Breast epithelium (tissue), 4 donors: Measurements from ENCODE around the gene ACOX3. TPM values are rescaled to one million over a fixed set of nuclear protein-coding genes. Genes with fewer than 3 reads are reported as not detected.
A peak's percentile ranks its signal among the peaks of the same experiment; 100 is the strongest.

Experiments used
- DNase-seq, 2 donors: peaks; one replicate each; pipeline ENCODE4 v3.0.0-alpha.2; 2019; ENCODE audit warnings: low spot score in 2 of 2
- H3K27ac ChIP-seq, 2 donors: fragments of 200-600 bp; sonication (generic) in 1 of 2; one replicate each; pipeline ENCODE4 v1.5.1; 2016 to 2019; ENCODE audit warnings: mild to moderate bottlenecking in 1 of 2
- H3K27me3 ChIP-seq, 2 donors: fragments of 200-600 bp; sonication (generic) in 1 of 2; one replicate each; pipeline versions ENCODE4 v1.5.1 to v1.6.0; 2017 to 2019; ENCODE audit warnings: control low read depth in 1 of 2, mild to moderate bottlenecking in 1 of 2
- H3K36me3 ChIP-seq: fragments of 200-600 bp; one replicate; pipeline ENCODE4 v1.5.1; 2019
- H3K4me1 ChIP-seq, 2 donors: fragments of 200-600 bp; sonication (generic); one replicate each; pipeline ENCODE4 v1.5.1; 2016 to 2019; ENCODE audit warnings: control low read depth in 1 of 2
- H3K4me3 ChIP-seq, 3 donors: fragments of 200-600 bp; sonication (generic); 1 replicate in 2 of 3; 2 replicates in 1 of 3; pipeline ENCODE4 v1.5.1; 2016 to 2019; ENCODE audit warnings: mild to moderate bottlenecking in 3 of 3, moderate library complexity in 2 of 3
- H3K9me3 ChIP-seq, 2 donors: fragments of 200-600 bp; sonication (generic) in 1 of 2; one replicate each; pipeline ENCODE4 v1.5.1; 2016 to 2019; ENCODE audit warnings: control low read depth in 1 of 2
- POLR2A ChIP-seq: fragments of 450-650 bp; IDR thresholded peaks from one replicate; pipeline ENCODE4 v1.6.1; 2016; ENCODE audit warnings: antibody characterized with exemption, mild to moderate bottlenecking, moderate library complexity
- POLR2AphosphoS5 ChIP-seq, 3 donors: sonication (generic); formaldehyde crosslinking; IDR thresholded peaks; one replicate each; pipeline ENCODE4 v1.6.1; 2017; ENCODE audit warnings: antibody characterized with exemption in 3 of 3
- intact Hi-C: fragments of 100-400 bp; cut with DNase I; formaldehyde crosslinking; loops from one replicate; pipeline ENCODE4 v1.15.1; 2023; ENCODE audit warnings: low total_unique reads
- total RNA-seq, 3 donors: library from RNA; depleted of rRNA; stranded (reverse); fragments of >200 nt; gene quantifications; one replicate each; pipeline ENCODE4 v1.1.0, GENCODE V29; 2016
- TF ChIP-seq, protein P1 (sequence below), 3 donors: fragments of 450-650 bp; IDR thresholded peaks; one replicate each; pipeline ENCODE4 v1.5.1; 2016 to 2017; ENCODE audit warnings: antibody characterized with exemption in 3 of 3, mild to moderate bottlenecking in 3 of 3, moderate library complexity in 3 of 3

Gene ACOX3
- total RNA-seq, 3 donors from 2014 or later = 24.0 to 69.4 (median 47.9) TPM

DNA sequence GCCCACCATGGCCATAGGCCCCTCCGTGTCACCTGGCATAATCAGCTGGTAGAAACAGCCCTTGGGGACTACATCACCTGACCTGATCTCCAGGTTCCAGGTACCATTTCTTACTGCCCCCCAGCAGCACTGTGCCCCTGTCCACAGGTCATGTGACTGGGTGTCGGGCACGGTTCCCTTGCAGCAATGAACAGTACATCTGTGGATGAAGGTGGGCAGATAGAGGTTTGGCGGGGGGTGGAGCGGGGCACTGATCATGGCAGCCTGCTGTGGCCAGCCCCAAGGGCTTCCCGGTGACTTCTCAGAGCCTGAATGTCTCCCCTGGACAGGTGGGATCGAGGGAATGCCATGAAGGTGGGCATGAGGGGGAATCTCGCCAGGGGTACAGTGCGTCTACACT is 37.8 kb upstream of the ACOX3 start:
- no peaks in the 10 kb centered on the region for H3K36me3 ChIP-seq
- intact Hi-C loops = no loop called here
- TF ChIP-seq POLR2AphosphoS5 (IDR thresholded peaks at IDR 0.05) = no peak
- TF ChIP-seq, protein P1, sequence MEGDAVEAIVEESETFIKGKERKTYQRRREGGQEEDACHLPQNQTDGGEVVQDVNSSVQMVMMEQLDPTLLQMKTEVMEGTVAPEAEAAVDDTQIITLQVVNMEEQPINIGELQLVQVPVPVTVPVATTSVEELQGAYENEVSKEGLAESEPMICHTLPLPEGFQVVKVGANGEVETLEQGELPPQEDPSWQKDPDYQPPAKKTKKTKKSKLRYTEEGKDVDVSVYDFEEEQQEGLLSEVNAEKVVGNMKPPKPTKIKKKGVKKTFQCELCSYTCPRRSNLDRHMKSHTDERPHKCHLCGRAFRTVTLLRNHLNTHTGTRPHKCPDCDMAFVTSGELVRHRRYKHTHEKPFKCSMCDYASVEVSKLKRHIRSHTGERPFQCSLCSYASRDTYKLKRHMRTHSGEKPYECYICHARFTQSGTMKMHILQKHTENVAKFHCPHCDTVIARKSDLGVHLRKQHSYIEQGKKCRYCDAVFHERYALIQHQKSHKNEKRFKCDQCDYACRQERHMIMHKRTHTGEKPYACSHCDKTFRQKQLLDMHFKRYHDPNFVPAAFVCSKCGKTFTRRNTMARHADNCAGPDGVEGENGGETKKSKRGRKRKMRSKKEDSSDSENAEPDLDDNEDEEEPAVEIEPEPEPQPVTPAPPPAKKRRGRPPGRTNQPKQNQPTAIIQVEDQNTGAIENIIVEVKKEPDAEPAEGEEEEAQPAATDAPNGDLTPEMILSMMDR (IDR thresholded peaks at IDR 0.05) = no peak
- no peak for TF ChIP-seq POLR2A

DNA sequence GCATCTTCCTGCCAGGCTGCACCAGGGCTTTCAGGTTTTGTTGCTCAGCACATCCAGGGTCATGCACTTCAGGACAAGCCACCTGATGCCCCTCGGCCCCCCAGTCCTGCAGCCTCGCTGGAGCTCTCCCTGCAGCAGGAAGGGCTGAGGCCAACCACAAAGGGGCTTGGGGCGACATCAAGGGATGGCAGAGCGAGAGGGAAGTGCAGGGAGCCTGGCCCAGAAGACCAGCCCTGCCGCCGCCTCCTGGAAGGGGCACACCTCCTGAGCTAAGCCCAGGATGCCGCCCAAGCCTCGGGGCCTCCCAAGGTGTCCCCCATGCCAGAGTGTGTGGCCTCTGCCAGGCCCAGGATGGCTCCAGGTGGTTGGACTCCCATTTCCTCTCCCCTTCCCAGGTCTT is 37.2 kb upstream of the ACOX3 start:
- H3K4me1 ChIP-seq = no peaks in the 10 kb centered on the region
- TF ChIP-seq POLR2AphosphoS5 (IDR thresholded peaks at IDR 0.05) = no peak
- TF ChIP-seq POLR2A = no peak
- TF ChIP-seq, protein P1 (IDR thresholded peaks at IDR 0.05) = no peak
- no peaks in the 10 kb centered on the region for H3K36me3 ChIP-seq
- DNase-seq = no peak
- H3K27ac ChIP-seq = no peak overlapping the region
- no peaks in the 10 kb centered on the region for H3K9me3 ChIP-seq
- H3K4me3 ChIP-seq = no peak overlapping the region
- intact Hi-C loops = no loop called here
- no peaks in the 10 kb centered on the region for H3K27me3 ChIP-seq

More for the DNA sequence above, 37.8 kb upstream of the ACOX3 start:
- H3K27ac ChIP-seq = peak overlapping the region in 1 of 2 donors; percentile 75
- H3K9me3 ChIP-seq = no peaks in the 10 kb centered on the region
- no peak for DNase-seq
- H3K4me3 ChIP-seq = no peak overlapping the region
- no peaks in the 10 kb centered on the region for H3K27me3 ChIP-seq
- H3K4me1 ChIP-seq = no peaks in the 10 kb centered on the region

DNA sequence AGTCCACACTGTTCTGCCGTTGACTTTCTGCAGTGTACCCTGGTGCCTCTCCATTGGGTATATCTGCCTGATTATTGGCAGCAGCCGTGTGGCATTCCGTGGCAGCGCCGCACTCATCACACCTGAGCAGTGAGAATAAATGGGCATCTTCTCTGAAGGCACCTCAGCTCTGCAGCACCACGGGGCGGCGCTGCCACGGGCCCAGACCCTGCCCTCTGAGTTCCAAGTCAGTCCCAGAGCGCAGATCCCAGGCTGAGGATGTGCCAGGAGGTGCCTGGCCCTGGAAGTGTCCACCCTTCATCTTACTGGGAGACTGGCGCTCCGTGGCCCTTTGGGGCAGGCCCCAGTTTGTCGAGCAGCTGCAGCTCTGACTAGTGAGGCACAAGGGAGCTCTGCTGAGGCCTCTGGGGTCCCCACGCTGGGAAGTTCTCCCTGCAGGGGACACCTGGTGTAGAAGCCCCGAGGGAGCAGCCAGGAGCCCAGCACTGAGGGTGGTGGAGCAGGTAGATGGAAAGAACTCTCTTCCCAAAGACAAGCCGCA is 36.6 kb upstream of the ACOX3 start:
- intact Hi-C loops = no loop called here
- no peak overlapping the region for H3K27ac ChIP-seq
- TF ChIP-seq, protein P1 (IDR thresholded peaks at IDR 0.05) = no peak
- TF ChIP-seq POLR2AphosphoS5 (IDR thresholded peaks at IDR 0.05) (no peak), POLR2A (no peak)
- H3K4me3 ChIP-seq = no peak overlapping the region
- DNase-seq = no peak
- no peaks in the 10 kb centered on the region for H3K36me3 ChIP-seq
- H3K27me3 ChIP-seq = no peaks in the 10 kb centered on the region
- H3K9me3 ChIP-seq = no peaks in the 10 kb centered on the region
- H3K4me1 ChIP-seq = peaks cover 0 to 1% of the 10 kb centered on the region in 2 donors

DNA sequence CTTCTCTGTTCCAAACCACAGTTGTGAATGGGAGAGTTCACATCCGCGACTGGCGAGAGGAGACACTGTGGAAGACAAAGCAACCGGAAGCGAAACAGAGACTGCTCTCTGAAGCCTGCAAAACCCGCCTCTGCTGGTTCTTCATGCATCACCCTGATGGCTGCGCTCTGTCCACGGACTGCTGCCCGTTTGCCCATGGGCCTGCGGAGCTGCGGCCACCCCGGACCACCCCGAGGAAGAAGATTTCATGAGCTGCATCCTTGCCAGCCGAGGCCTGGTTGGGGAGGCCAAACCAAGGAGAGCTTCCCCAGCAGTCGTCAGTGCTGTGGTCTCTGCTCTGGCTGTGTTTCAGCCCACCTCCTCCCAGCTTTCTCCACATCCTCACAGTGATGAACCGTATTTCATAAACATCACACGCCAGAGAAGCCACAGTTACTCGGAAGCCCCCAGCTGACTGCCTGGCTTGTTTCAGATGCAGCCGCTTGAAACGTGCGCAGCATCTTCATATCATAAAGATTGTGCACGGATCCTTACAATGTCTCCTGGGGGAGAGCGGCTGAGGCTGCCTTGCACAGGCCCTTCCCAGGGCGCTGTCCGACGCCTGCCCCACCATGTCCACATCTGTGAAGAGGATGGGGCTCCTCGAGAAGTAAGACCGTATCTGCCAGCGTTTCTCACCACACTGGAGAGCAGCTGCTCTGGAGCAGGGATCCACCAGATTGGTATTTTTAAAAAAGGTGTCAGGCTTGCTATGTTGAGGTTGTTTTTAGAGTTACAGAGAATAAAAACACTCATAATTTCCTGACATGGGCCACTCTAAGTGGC is 35.4 kb upstream of the ACOX3 start:
- TF ChIP-seq POLR2AphosphoS5 (IDR thresholded peaks at IDR 0.05) (no peak), POLR2A (no peak)
- TF ChIP-seq, protein P1 (IDR thresholded peaks at IDR 0.05) = no peak
- no peaks in the 10 kb centered on the region for H3K36me3 ChIP-seq
- H3K9me3 ChIP-seq = no peaks in the 10 kb centered on the region
- H3K27ac ChIP-seq = no peak overlapping the region
- intact Hi-C loops = no loop called here
- no peak overlapping the region for H3K4me3 ChIP-seq
- peaks cover 3 to 4% of the 10 kb centered on the region in 2 donors for H3K4me1 ChIP-seq
- DNase-seq = no peak
- no peaks in the 10 kb centered on the region for H3K27me3 ChIP-seq

DNA sequence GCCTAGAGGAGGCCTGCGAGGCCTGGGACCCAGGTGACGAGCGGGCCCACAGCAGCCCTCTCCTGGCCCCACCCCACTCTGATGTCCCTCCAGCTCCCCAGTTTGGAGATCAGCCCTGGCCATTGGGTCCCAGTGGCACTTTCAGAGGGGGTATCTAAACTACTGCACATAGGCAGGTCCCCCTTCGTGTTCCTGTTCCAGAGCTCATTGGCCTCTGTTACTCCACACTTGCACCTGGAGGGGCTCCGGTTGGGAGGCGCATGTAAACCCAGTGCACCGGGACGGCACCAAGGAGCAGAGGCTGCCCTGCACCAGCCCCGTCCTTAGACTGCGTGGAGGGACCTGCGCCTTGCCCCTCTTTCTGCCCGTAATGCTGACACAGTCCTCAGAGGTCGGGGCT is 34.3 kb upstream of the ACOX3 start:
- Histone ChIP-seq H3K9me3 (no peaks in the 10 kb centered on the region), H3K27me3 (no peaks in the 10 kb centered on the region), H3K36me3 (no peaks in the 10 kb centered on the region), H3K4me3 (no peak overlapping the region), H3K4me1 (peaks cover 3 to 4% of the 10 kb centered on the region in 2 donors), H3K27ac (peak overlapping the region; percentile 67 to 90)
- TF ChIP-seq POLR2A (no peak), POLR2AphosphoS5 (IDR thresholded peaks at IDR 0.05) (no peak)
- TF ChIP-seq, protein P1 (IDR thresholded peaks at IDR 0.05) = no peak
- DNase-seq = no peak
- intact Hi-C loops = loop anchor here (5.0 kb wide), 1 partner anchor 112 kb away; no protein-coding TSS in a partner anchor
